Liver (tissue), 9 donors: ENCODE results near the gene PEX16. TPM values are rescaled to one million over a fixed set of nuclear protein-coding genes. Genes with fewer than 3 reads are reported as not detected.

Experiments
- DNase-seq: peaks from one replicate; pipeline ENCODE4 v3.0.0-alpha.2; 2017; ENCODE audit warnings: low spot score
- H3K27ac ChIP-seq, 2 donors: one replicate each; pipeline ENCODE4 v1.7.0; 2013; ENCODE audit warnings: inconsistent platforms in 2 of 2, low read length in 2 of 2, control low read depth in 1 of 2, low read depth in 1 of 2, mild to moderate bottlenecking in 1 of 2
- H3K27me3 ChIP-seq, 4 donors: one replicate each; pipeline versions ENCODE4 v1.6.1 to v1.7.0; 2013; ENCODE audit warnings: low read length in 3 of 4, inconsistent platforms in 1 of 4, mild to moderate bottlenecking in 1 of 4, moderate library complexity in 1 of 4; ENCODE audit not compliant: control insufficient read depth in 4 of 4, insufficient read depth in 4 of 4
- H3K36me3 ChIP-seq, 4 donors: one replicate each; pipeline versions ENCODE4 v1.6.1 to v1.7.0; 2013; ENCODE audit warnings: low read length in 3 of 4, mild to moderate bottlenecking in 3 of 4, low read depth in 1 of 4, moderate library complexity in 1 of 4; ENCODE audit not compliant: control insufficient read depth in 4 of 4, insufficient read depth in 3 of 4
- H3K4me1 ChIP-seq, 4 donors: one replicate each; pipeline versions ENCODE4 v1.6.1 to v1.7.0; 2013; ENCODE audit warnings: low read length in 3 of 4, mild to moderate bottlenecking in 3 of 4, moderate library complexity in 1 of 4; ENCODE audit not compliant: control insufficient read depth in 4 of 4, insufficient read depth in 4 of 4
- H3K4me3 ChIP-seq, 3 donors: one replicate each; pipeline versions ENCODE4 v1.6.1 to v1.7.0; 2013; ENCODE audit warnings: low read length in 3 of 3, control low read depth in 1 of 3, low read depth in 1 of 3, mild to moderate bottlenecking in 1 of 3
- H3K9ac ChIP-seq, 2 donors: one replicate each; pipeline ENCODE4 v1.7.0; 2013; ENCODE audit warnings: low read length in 2 of 2, mild to moderate bottlenecking in 2 of 2, moderate library complexity in 2 of 2, control low read depth in 1 of 2, low read depth in 1 of 2
- H3K9me3 ChIP-seq, 4 donors: one replicate each; pipeline versions ENCODE4 v1.6.1 to v1.7.0; 2013; ENCODE audit warnings: low read length in 3 of 4; ENCODE audit not compliant: control insufficient read depth in 4 of 4
- EGR1 ChIP-seq, 2 donors: IDR thresholded peaks; 2 replicates each; pipeline ENCODE4 v1.6.1; 2016 to 2018; ENCODE audit warnings: antibody characterized with exemption in 2 of 2, low read depth in 2 of 2
- FOXA2 ChIP-seq: IDR thresholded peaks from 2 replicates; pipeline ENCODE4 v1.6.1; 2016; ENCODE audit warnings: antibody characterized with exemption
- GABPA ChIP-seq, 2 donors: IDR thresholded peaks in 1 of 2; conservative IDR thresholded peaks in 1 of 2; 2 replicates each; pipeline ENCODE4 v1.6.1; 2016; ENCODE audit warnings: antibody characterized with exemption in 2 of 2, mild to moderate bottlenecking in 1 of 2, moderate library complexity in 1 of 2
- HNF4A ChIP-seq, 2 donors: conservative IDR thresholded peaks; 2 replicates each; pipeline ENCODE4 v1.6.1; 2016; ENCODE audit warnings: antibody characterized with exemption in 2 of 2, mild to moderate bottlenecking in 2 of 2
- JUND ChIP-seq, 2 donors: IDR thresholded peaks; 2 replicates each; pipeline ENCODE4 v1.6.1; 2016; ENCODE audit warnings: antibody characterized with exemption in 2 of 2
- NR2F2 ChIP-seq: IDR thresholded peaks from 2 replicates; pipeline ENCODE4 v1.6.1; 2016; ENCODE audit warnings: antibody characterized with exemption
- RAD21 ChIP-seq, 2 donors: IDR thresholded peaks; 2 replicates each; pipeline ENCODE4 v1.6.1; 2016; ENCODE audit warnings: antibody characterized with exemption in 2 of 2, mild to moderate bottlenecking in 2 of 2
- RXRA ChIP-seq, 2 donors: IDR thresholded peaks; 2 replicates each; pipeline ENCODE4 v1.6.1; 2017 to 2018; ENCODE audit warnings: antibody characterized with exemption in 2 of 2, mild to moderate bottlenecking in 1 of 2
- TAF1 ChIP-seq: conservative IDR thresholded peaks from 2 replicates; pipeline ENCODE4 v1.6.1; 2016; ENCODE audit warnings: antibody characterized with exemption, mild to moderate bottlenecking
- YY1 ChIP-seq: IDR thresholded peaks from 2 replicates; pipeline ENCODE4 v1.6.1; 2016; ENCODE audit warnings: antibody characterized with exemption, mild to moderate bottlenecking
- WGBS: extraction: QIAGEN DNeasy Blood & Tissue Kit; methylation state at CpG from one replicate; pipeline ENCODE4 v1.1.7; 2013; 5-methylcytosine and 5-hydroxymethylcytosine counted together
- polyA plus RNA-seq, 2 donors: library from polyadenylated mRNA; stranded (reverse) in 1 of 2; unstranded in 1 of 2; fragments of 200-250 nt in 1 of 2; fragments of >200 nt in 1 of 2; fragmentation: Nextera tagmentation in 1 of 2; extraction: Ambion mirVana in 1 of 2; gene quantifications; one replicate each; pipeline versions ENCODE4 v1.2.1 to v1.2.3, GENCODE V29; 2013 to 2015
- total RNA-seq, 2 donors: library from RNA; depleted of rRNA; stranded (reverse); fragments of >200 nt; gene quantifications; one replicate each; pipeline ENCODE4 v1.2.3, GENCODE V29; 2014
- TF ChIP-seq, protein P1 (sequence below): IDR thresholded peaks from 2 replicates; pipeline ENCODE4 v1.6.1; 2016; ENCODE audit warnings: antibody characterized with exemption, mild to moderate bottlenecking
- TF ChIP-seq, protein P2 (sequence below): IDR thresholded peaks from 2 replicates; pipeline ENCODE4 v1.6.1; 2016; ENCODE audit warnings: antibody characterized with exemption
- TF ChIP-seq, protein P3 (sequence below): IDR thresholded peaks from 2 replicates; pipeline ENCODE4 v1.6.1; 2016; ENCODE audit warnings: antibody characterized with exemption
- donor health status: healthy.
- donor health status: healthy.
- donor health status: healthy.
- donor health status: healthy.
- donor health status: healthy.

Gene PEX16
- total and polyA plus RNA-seq, 4 donors: 18.8 to 41.2 (median 29.8) TPM

DNA sequence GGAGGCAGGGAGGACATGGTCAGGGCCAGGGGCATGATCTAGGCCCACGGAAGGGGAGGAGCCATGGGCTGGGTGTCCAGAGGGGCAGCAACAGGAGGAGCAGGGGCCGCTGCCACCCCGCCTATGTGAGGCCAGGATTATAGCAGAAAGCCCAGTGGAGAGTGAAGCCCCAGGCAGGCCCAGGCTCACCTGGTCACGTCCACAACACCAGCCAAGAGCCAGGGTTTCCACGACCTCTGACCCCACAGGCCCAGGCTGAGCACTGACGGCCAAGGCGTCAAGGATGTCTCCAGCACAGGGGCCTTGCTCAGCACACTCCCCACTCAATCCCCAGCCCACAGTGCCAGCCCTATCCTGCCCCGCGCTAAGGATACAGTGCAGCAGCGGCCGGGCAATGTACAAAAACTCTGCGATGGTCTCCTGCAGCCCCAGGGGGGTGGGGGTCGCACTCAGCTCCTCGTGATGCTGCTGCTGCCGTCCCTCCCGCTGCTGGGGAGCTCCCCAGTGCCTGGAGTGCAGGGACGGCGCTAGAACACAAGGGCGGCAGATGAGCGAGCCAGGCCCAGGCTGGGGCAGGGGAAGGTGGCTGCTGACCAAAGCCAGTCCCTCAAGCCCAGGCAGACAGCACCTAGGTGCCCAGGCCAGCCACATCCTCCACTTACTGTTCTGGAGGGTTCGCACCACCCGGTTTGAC, 3.6 kb downstream of the PEX16 start:
- DNase-seq: no peak
- Histone ChIP-seq H3K9me3 (no peaks in the 10 kb centered on the region), H3K9ac (no peak overlapping the region), H3K36me3 (peaks cover 16 to 32% (median 18%) of the 10 kb centered on the region in 4 donors), H3K27me3 (no peaks in the 10 kb centered on the region), H3K27ac (peak overlapping the region; percentile 77 to 80), H3K4me1 (peaks cover 12 to 59% (median 47%) of the 10 kb centered on the region in 4 donors), H3K4me3 (peak overlapping the region in 2 of 3 donors; percentile 9 to 20)
- WGBS: 74% methylated on average over 22 of the region's 22 CpGs
- TF ChIP-seq, protein P1, sequence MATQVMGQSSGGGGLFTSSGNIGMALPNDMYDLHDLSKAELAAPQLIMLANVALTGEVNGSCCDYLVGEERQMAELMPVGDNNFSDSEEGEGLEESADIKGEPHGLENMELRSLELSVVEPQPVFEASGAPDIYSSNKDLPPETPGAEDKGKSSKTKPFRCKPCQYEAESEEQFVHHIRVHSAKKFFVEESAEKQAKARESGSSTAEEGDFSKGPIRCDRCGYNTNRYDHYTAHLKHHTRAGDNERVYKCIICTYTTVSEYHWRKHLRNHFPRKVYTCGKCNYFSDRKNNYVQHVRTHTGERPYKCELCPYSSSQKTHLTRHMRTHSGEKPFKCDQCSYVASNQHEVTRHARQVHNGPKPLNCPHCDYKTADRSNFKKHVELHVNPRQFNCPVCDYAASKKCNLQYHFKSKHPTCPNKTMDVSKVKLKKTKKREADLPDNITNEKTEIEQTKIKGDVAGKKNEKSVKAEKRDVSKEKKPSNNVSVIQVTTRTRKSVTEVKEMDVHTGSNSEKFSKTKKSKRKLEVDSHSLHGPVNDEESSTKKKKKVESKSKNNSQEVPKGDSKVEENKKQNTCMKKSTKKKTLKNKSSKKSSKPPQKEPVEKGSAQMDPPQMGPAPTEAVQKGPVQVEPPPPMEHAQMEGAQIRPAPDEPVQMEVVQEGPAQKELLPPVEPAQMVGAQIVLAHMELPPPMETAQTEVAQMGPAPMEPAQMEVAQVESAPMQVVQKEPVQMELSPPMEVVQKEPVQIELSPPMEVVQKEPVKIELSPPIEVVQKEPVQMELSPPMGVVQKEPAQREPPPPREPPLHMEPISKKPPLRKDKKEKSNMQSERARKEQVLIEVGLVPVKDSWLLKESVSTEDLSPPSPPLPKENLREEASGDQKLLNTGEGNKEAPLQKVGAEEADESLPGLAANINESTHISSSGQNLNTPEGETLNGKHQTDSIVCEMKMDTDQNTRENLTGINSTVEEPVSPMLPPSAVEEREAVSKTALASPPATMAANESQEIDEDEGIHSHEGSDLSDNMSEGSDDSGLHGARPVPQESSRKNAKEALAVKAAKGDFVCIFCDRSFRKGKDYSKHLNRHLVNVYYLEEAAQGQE: no peak
- no peak for TF ChIP-seq RXRA (IDR thresholded peaks at IDR 0.05)
- TF ChIP-seq EGR1 (IDR thresholded peaks at IDR 0.05; ENCODE audit: low read depth in 2 of 2): no peak
- TF ChIP-seq, protein P2, sequence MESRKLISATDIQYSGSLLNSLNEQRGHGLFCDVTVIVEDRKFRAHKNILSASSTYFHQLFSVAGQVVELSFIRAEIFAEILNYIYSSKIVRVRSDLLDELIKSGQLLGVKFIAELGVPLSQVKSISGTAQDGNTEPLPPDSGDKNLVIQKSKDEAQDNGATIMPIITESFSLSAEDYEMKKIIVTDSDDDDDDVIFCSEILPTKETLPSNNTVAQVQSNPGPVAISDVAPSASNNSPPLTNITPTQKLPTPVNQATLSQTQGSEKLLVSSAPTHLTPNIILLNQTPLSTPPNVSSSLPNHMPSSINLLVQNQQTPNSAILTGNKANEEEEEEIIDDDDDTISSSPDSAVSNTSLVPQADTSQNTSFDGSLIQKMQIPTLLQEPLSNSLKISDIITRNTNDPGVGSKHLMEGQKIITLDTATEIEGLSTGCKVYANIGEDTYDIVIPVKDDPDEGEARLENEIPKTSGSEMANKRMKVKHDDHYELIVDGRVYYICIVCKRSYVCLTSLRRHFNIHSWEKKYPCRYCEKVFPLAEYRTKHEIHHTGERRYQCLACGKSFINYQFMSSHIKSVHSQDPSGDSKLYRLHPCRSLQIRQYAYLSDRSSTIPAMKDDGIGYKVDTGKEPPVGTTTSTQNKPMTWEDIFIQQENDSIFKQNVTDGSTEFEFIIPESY: no peak
- TF ChIP-seq, protein P3, sequence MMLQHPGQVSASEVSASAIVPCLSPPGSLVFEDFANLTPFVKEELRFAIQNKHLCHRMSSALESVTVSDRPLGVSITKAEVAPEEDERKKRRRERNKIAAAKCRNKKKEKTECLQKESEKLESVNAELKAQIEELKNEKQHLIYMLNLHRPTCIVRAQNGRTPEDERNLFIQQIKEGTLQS: no peak
- TF ChIP-seq JUND (IDR thresholded peaks at IDR 0.05): no peak
- no peak for TF ChIP-seq FOXA2
- TF ChIP-seq HNF4A (conservative IDR thresholded peaks at IDR 0.05): no peak
- no peak for TF ChIP-seq TAF1
- TF ChIP-seq NR2F2: no peak

DNA sequence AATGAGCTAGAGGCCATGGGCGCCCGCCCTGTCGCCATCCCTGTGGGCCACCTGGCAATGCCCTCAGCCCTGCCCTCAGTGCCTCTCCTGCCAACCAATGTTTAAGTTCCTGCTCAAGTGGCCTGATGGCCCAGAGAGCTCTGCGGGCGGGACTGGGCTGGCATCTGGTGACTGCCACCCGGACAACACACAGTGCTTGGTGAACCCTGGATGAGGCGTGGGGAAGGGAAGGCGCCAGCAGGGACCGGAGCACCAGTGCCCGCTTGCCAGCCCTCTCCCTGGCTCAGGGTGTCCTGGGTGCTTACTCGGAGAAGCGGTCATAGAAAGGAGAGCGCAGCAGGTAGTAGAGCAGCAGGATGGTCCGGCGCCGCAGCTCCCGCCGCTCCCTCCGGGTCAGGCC, 4.2 kb downstream of the PEX16 start:
- TF ChIP-seq TAF1 (no peak), RAD21 (IDR thresholded peaks at IDR 0.05) (no peak), RXRA (IDR thresholded peaks at IDR 0.05) (peak; percentile 57 to 68), HNF4A (conservative IDR thresholded peaks at IDR 0.05) (peak in 1 of 2 donors; percentile 48), GABPA (IDR thresholded peaks at IDR 0.05 in 1 of 2, conservative IDR thresholded peaks at IDR 0.05 in 1 of 2) (peak in 1 of 2 donors; percentile 61), YY1 (peak; percentile 74)
- TF ChIP-seq, protein P1: peak; percentile 70
- Histone ChIP-seq H3K27me3 (no peaks in the 10 kb centered on the region), H3K4me1 (peaks cover 12 to 59% (median 46%) of the 10 kb centered on the region in 4 donors), H3K9me3 (no peaks in the 10 kb centered on the region), H3K9ac (no peak overlapping the region), H3K36me3 (peaks cover 16 to 32% (median 18%) of the 10 kb centered on the region in 4 donors), H3K4me3 (peak overlapping the region in 2 of 3 donors; percentile 9 to 20), H3K27ac (peak overlapping the region; percentile 77 to 80)
- no peak for DNase-seq
- 52% methylated on average over 19 of the region's 19 CpGs for WGBS
